HL-60 (cell line): Measurements from ENCODE around the gene INTS1.

Source experiments
- DNase-seq, 2 experiments: peaks; one replicate each; pipeline ENCODE4 v3.0.0-alpha.2; 2010 to 2020; ENCODE audit warnings: low read depth in 1 of 2, low spot score in 1 of 2
- H3K27ac ChIP-seq: fragments of 250-450 bp; sonication (Bioruptor Pico); replicated peaks from 2 replicates; pipeline ENCODE4 v1.5.1; 2020; ENCODE audit warnings: mild to moderate bottlenecking, moderate library complexity
- H3K27me3 ChIP-seq: fragments of 250-450 bp; sonication (Bioruptor Pico); 2 replicates; pipeline ENCODE4 v1.5.1; 2021; ENCODE audit warnings: mild to moderate bottlenecking, moderate library complexity; ENCODE audit not compliant: insufficient read depth, poor library complexity, severe bottlenecking
- H3K4me3 ChIP-seq: replicated peaks from 2 replicates; pipeline ENCODE4 v1.5.1; 2011; ENCODE audit warnings: mild to moderate bottlenecking, control low read depth, low read length; ENCODE audit not compliant: insufficient read depth
- CTCF ChIP-seq: IDR thresholded peaks from one replicate; pipeline ENCODE4 v1.5.1; 2011; ENCODE audit warnings: low read length, control low read depth, inconsistent platforms; ENCODE audit not compliant: insufficient read depth
- GABPA ChIP-seq: IDR thresholded peaks from 2 replicates; pipeline ENCODE4 v1.6.1; 2012; ENCODE audit warnings: low read depth
- POLR2AphosphoS5 ChIP-seq: IDR thresholded peaks from 2 replicates; pipeline ENCODE4 v1.6.1; 2012; ENCODE audit warnings: low read depth
- REST ChIP-seq: IDR thresholded peaks from 2 replicates; pipeline ENCODE4 v1.6.1; 2012; ENCODE audit warnings: low read depth; ENCODE audit not compliant: insufficient replicate concordance
- SPI1 ChIP-seq: IDR thresholded peaks from 2 replicates; pipeline ENCODE4 v1.6.1; 2012; ENCODE audit warnings: low read depth, mild to moderate bottlenecking, borderline replicate concordance

Gene INTS1

DNA sequence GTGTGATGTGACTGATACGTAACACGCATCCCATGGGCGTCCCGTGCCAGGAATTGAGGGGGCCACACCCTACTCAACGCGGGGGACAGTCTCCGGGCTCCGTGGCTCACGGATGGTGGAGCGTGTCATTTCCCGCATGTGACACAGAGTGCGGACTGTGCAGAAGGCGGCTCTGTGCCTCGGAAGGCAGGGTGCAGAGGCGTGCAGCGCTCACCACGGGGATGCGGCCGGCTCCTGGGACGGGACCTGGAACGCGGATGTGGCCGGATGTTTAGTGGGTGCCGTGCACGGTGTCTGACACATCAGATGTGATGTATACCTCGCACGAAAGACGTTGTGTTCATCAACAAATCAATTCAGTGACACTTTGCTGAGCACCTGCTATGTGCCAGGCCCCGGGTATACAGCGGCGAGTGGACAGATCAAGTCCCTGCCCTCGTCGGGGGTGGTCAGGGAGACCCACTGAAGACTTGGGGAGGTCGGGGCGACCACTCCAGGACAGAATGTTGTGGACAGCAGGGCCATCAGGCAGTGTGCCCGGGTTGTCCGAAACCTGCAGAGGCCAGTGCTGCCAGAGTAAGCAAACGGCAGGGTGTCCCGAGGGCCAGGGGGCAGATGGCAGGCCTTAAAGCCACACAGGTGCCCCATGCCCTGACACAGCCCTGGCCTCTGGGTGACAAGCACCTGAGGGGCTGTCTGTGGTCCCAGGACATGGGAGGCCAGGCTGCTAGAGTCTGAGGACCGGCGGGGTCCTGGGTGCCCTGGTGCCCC, 83.0 kb downstream of the INTS1 start:
- no peak overlapping the region for H3K4me3 ChIP-seq
- no peak for TF ChIP-seq POLR2AphosphoS5
- no peak for TF ChIP-seq SPI1
- no peak for TF ChIP-seq REST
- no peak for TF ChIP-seq CTCF
- TF ChIP-seq GABPA: no peak
- H3K27ac ChIP-seq: no peak overlapping the region
- H3K27me3 ChIP-seq: peaks cover 15% of the 10 kb centered on the region
- no peak for DNase-seq
